Measurements from ENCODE around the gene DNAJC9. TPM values are rescaled to one million over a fixed set of nuclear protein-coding genes. Genes with fewer than 3 reads are reported as not detected.

Gene DNAJC9
- total RNA-seq, 1 experiment from 2014 or later: 72.9 TPM

- Histone ChIP-seq H3K27me3 (replicated peaks; ENCODE audit: insufficient read depth, low read depth, low read length, poor library complexity) (no peaks in the 10 kb centered on the region), H3K27ac (ENCODE audit: low read depth, low read length, poor library complexity, severe bottlenecking) (no peak overlapping the region), H3K36me3 (ENCODE audit: insufficient read depth, low read length, poor library complexity, severe bottlenecking) (no peaks in the 10 kb centered on the region), H3K4me1 (ENCODE audit: insufficient read depth, low read length, poor library complexity, severe bottlenecking) (no peaks in the 10 kb centered on the region), H3K9me3 (ENCODE audit: low read depth, low read length, poor library complexity, severe bottlenecking) (no peaks in the 10 kb centered on the region), H3K4me3 (ENCODE audit: low read depth, low read length, poor library complexity, severe bottlenecking) (no peak overlapping the region)
- no TSS peak for BruUV-seq (replicated peaks)
- no peak for DNase-seq (ENCODE audit: low spot score)
- CTCF ChIA-PET: no interaction called here
- TF ChIP-seq EZH2 (IDR thresholded peaks at IDR 0.05; ENCODE audit: borderline replicate concordance, low read depth, low read length, poor library complexity, severe bottlenecking) (no peak), CTCF (conservative IDR thresholded peaks at IDR 0.05; ENCODE audit: low read depth, low read length) (no peak)
- POLR2A ChIA-PET (ENCODE audit: low non-redundant PET): no interaction called here
- intact Hi-C loops (cut with micrococcal nuclease; ENCODE audit: unreplicated experiment): no loop called here
Observed at GRCh38 chr10:73205081-73205480, 42.0 kb downstream of the DNAJC9 start.

Other genes with a start within 250 kb of the DNAJC9 start
- gene P4HA1, start 150.4 kb downstream of the DNAJC9 start, total RNA-seq (2021): 31.6 and 36.5 TPM in 2 replicates
- 2.0 and 2.1 TPM in 2 replicates for gene NUDT13, start 136.8 kb downstream of the DNAJC9 start, total RNA-seq (2021)
- gene ECD, start 79.2 kb downstream of the DNAJC9 start, total RNA-seq (2021): 37.3 and 37.4 TPM in 2 replicates
- 10.9 and 13.4 TPM in 2 replicates for gene FAM149B1, start 79.1 kb downstream of the DNAJC9 start, total RNA-seq (2021)
- gene MRPS16, start 5.4 kb upstream of the DNAJC9 start, total RNA-seq (2021): 150 and 164 TPM in 2 replicates
- 0.06 and 0.13 TPM in 2 replicates for gene CFAP70, start 111.6 kb upstream of the DNAJC9 start, total RNA-seq (2021)
- 151 and 156 TPM in 2 replicates for gene ANXA7, start 166.8 kb upstream of the DNAJC9 start, total RNA-seq (2021)
- 4.0 and 4.3 TPM in 2 replicates for gene MSS51, start 186.3 kb upstream of the DNAJC9 start, total RNA-seq (2021)
- gene PPP3CB, start 248.8 kb upstream of the DNAJC9 start, total RNA-seq (2021): 57.8 and 60.2 TPM in 2 replicates

Data from A673 (cell line).